ENCODE results near the gene BNC1.

GRCh38 chr15:83206526-83207008 is 77.9 kb downstream of the BNC1 start:
- TF ChIP-seq CTCF (conservative IDR thresholded peaks at IDR 0.05; ENCODE audit: low read depth, low read length) (no peak), POLR2A (IDR thresholded peaks at IDR 0.05; ENCODE audit: low read depth, low read length) (no peak), MXI1 (IDR thresholded peaks at IDR 0.05; ENCODE audit: borderline replicate concordance, low read depth, low read length) (no peak), RCOR1 (IDR thresholded peaks at IDR 0.05; ENCODE audit: insufficient replicate concordance, low read length) (no peak), CEBPB (IDR thresholded peaks at IDR 0.05; ENCODE audit: low read depth, low read length) (no peak), RFX5 (IDR thresholded peaks at IDR 0.05; ENCODE audit: low read depth, low read length) (no peak), ELK1 (IDR thresholded peaks at IDR 0.05; ENCODE audit: borderline replicate concordance, low read depth, low read length) (no peak), FOS (IDR thresholded peaks at IDR 0.05; ENCODE audit: low read depth, low read length) (no peak), RAD21 (IDR thresholded peaks at IDR 0.05; ENCODE audit: low read length) (no peak), CHD1 (IDR thresholded peaks at IDR 0.05; ENCODE audit: low read depth, low read length) (no peak), MAFK (IDR thresholded peaks at IDR 0.05; ENCODE audit: low read depth, low read length) (no peak), USF2 (IDR thresholded peaks at IDR 0.05; ENCODE audit: low read depth, low read length) (no peak)

All from IMR-90 (cell line).